ENCODE results near the gene ACTG2. TPM values are rescaled to one million over a fixed set of nuclear protein-coding genes. Genes with fewer than 3 reads are reported as not detected.

The ACTG2 gene
- total and polyA plus RNA-seq, 2 donors from 2014 or later: 6.6 to 13.7 TPM

DNA sequence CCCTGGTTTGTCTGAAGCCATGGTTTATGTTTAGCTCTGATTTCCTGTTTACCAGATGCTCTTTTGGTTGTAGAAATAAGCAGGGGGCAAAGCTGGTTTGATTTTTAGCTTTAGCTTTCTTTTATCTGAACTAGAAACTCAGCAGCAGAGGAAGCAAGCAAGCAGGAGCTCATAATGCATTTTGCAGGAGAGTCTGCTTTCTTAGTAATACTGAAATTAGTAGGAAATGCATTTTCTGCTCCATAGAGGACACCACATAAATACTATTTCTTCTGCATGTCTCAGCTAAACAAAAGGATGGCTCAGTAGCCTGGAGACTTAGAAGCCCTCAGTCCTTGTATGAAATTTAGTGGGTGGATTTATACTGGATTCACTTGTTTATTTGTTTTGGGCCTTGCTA, 57.0 kb downstream of the ACTG2 start:
- no peak for FAIRE-seq
- H3K27ac ChIP-seq (ENCODE audit: low read depth in 2 of 2, low read length in 2 of 2): no peak overlapping the region
- no peaks in the 10 kb centered on the region for H3K27me3 ChIP-seq (ENCODE audit: control insufficient read depth, insufficient read depth, low read length)
- peaks cover 0 to 2% (median 0%) of the 10 kb centered on the region in 3 donors for H3K4me1 ChIP-seq (ENCODE audit: control insufficient read depth in 2 of 3, insufficient read depth in 2 of 3, low read depth in 1 of 3, low read length in 3 of 3)
- intact Hi-C loops (cut with DNase I): no loop called here
- no peak overlapping the region for H3K4me3 ChIP-seq (ENCODE audit: low read length in 3 of 3)
- peaks cover 6 to 52% (median 33%) of the 10 kb centered on the region in 3 donors for H3K36me3 ChIP-seq (ENCODE audit: control insufficient read depth in 2 of 3, insufficient read depth in 3 of 3, low read length in 3 of 3)
- no peak overlapping the region for H3K9ac ChIP-seq (ENCODE audit: low read length in 3 of 3)
- DNase-seq: no peak
- TF ChIP-seq, protein P1, sequence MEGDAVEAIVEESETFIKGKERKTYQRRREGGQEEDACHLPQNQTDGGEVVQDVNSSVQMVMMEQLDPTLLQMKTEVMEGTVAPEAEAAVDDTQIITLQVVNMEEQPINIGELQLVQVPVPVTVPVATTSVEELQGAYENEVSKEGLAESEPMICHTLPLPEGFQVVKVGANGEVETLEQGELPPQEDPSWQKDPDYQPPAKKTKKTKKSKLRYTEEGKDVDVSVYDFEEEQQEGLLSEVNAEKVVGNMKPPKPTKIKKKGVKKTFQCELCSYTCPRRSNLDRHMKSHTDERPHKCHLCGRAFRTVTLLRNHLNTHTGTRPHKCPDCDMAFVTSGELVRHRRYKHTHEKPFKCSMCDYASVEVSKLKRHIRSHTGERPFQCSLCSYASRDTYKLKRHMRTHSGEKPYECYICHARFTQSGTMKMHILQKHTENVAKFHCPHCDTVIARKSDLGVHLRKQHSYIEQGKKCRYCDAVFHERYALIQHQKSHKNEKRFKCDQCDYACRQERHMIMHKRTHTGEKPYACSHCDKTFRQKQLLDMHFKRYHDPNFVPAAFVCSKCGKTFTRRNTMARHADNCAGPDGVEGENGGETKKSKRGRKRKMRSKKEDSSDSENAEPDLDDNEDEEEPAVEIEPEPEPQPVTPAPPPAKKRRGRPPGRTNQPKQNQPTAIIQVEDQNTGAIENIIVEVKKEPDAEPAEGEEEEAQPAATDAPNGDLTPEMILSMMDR (IDR thresholded peaks at IDR 0.05; ENCODE audit: borderline replicate concordance, extremely low read depth, insufficient read depth): no peak
- H3K9me3 ChIP-seq (ENCODE audit: control insufficient read depth in 2 of 3, insufficient read depth in 1 of 3, low read length in 3 of 3): no peaks in the 10 kb centered on the region

DNA sequence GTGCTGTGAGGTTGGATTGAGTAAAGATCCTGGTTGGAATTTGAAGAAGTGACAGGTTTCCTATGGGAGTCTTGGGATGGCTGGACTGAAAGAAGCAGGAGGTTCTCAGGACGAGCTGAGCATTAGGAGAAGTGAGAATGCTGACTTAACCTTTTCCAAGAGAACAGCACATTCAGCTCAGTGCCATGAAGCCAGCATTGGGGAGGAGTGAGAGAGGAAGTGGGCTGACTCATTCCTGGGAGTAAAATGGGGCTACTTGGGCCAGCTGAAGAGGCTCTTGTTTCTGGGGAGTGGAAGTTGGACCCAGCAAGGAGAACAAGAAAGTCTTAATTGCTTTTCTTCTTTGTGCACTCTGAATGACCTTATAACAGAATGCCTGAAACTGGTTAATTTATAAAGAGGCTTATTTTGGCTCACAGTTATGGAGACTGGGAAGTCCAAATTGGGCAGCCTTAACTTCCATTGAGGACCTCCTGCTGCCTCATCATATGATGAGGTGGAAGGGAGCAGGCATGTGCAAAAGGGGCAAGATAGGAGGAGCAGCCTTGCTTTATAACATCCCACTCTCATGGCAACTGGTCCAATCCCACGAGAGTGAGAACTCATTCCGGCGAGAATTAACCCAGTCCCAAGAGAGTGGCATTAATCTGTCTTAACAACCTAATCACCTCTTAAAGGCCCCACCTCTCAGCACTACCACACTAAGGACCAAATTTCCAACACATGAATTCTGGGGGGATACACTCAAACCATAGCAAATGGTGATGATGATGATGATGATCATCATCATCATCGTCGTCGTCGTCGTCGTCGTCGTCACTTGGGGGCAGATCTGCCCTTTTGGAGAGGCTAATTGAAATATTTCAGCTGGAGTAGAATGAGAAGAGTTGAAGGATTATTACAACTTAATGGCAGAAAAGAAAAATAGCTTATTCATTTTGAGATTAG, 60.0 kb downstream of the ACTG2 start:
- no peak overlapping the region for H3K4me3 ChIP-seq (ENCODE audit: low read length in 3 of 3)
- peak in 1 of 5 donors; percentile 6 for DNase-seq
- peaks cover 3 to 54% (median 24%) of the 10 kb centered on the region in 3 donors for H3K36me3 ChIP-seq (ENCODE audit: control insufficient read depth in 2 of 3, insufficient read depth in 3 of 3, low read length in 3 of 3)
- H3K9ac ChIP-seq (ENCODE audit: low read length in 3 of 3): no peak overlapping the region
- no peak for FAIRE-seq
- intact Hi-C loops (cut with DNase I): no loop called here
- H3K4me1 ChIP-seq (ENCODE audit: control insufficient read depth in 2 of 3, insufficient read depth in 2 of 3, low read depth in 1 of 3, low read length in 3 of 3): peaks cover 0 to 2% (median 0%) of the 10 kb centered on the region in 3 donors
- H3K27me3 ChIP-seq (ENCODE audit: control insufficient read depth, insufficient read depth, low read length): no peaks in the 10 kb centered on the region
- no peaks in the 10 kb centered on the region for H3K9me3 ChIP-seq (ENCODE audit: control insufficient read depth in 2 of 3, insufficient read depth in 1 of 3, low read length in 3 of 3)
- H3K27ac ChIP-seq (ENCODE audit: low read depth in 2 of 2, low read length in 2 of 2): no peak overlapping the region
- TF ChIP-seq, protein P1 (IDR thresholded peaks at IDR 0.05; ENCODE audit: borderline replicate concordance, extremely low read depth, insufficient read depth): no peak

DNA sequence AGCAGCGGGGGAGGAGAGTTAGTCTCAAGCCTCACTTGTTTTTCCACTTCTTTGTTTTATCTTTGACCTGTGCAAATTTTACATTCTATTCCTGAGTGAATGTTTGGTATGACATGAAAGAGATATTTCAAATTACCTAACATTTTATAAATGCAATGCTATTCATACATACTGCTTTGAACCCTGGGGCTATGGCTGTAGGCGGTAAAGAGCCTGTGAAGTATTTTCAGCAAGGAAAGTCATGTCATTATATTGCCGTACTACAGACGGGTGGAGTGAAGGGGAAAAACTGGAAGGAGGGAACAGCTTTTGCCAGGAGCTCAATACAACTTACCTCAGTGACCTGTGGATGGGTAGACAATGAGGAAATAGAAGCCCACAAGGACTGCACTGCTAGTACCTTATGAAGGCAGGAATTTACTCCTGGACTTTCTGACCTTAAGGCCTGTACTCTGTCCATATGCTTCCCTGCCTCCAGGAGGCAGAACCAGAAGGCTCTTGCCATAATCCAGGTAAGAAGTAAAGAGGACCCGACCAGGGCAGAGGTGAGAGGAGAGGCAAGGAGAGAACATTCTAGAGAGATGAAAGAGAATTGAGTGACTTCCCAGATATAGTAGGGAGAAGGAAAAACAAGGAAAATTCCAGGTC, 63.5 kb downstream of the ACTG2 start:
- no peak overlapping the region for H3K9ac ChIP-seq (ENCODE audit: low read length in 3 of 3)
- H3K4me1 ChIP-seq (ENCODE audit: control insufficient read depth in 2 of 3, insufficient read depth in 2 of 3, low read depth in 1 of 3, low read length in 3 of 3): peaks cover 0 to 2% (median 0%) of the 10 kb centered on the region in 3 donors
- intact Hi-C loops (cut with DNase I): no loop called here
- FAIRE-seq (no peak), DNase-seq (no peak)
- no peaks in the 10 kb centered on the region for H3K9me3 ChIP-seq (ENCODE audit: control insufficient read depth in 2 of 3, insufficient read depth in 1 of 3, low read length in 3 of 3)
- H3K27ac ChIP-seq (ENCODE audit: low read depth in 2 of 2, low read length in 2 of 2): no peak overlapping the region
- peaks cover 2 to 51% (median 18%) of the 10 kb centered on the region in 3 donors for H3K36me3 ChIP-seq (ENCODE audit: control insufficient read depth in 2 of 3, insufficient read depth in 3 of 3, low read length in 3 of 3)
- no peak overlapping the region for H3K4me3 ChIP-seq (ENCODE audit: low read length in 3 of 3)
- TF ChIP-seq, protein P1 (IDR thresholded peaks at IDR 0.05; ENCODE audit: borderline replicate concordance, extremely low read depth, insufficient read depth): no peak
- H3K27me3 ChIP-seq (ENCODE audit: control insufficient read depth, insufficient read depth, low read length): no peaks in the 10 kb centered on the region
